GM04503 (cell line): ENCODE data around the gene DCAF4.
"Not testable (repeated sequence)": the region's sequence is repeated elsewhere in the genome, so short reads cannot be mapped to it uniquely, and the experiment has no call there.

Experiments
- DNase-seq: peaks from one replicate; pipeline ENCODE4 v3.0.0-alpha.2; 2012; ENCODE audit warnings: low read depth

DCAF4 gene

GRCh38 chr14:72932893-72933292 lies 6.6 kb downstream of the DCAF4 start:
- DNase-seq, result no peak

- no peak for DNase-seq
Measured at GRCh38 chr14:72939630-72940029, 13.4 kb downstream of the DCAF4 start.

GRCh38 chr14:72941286-72941985 lies 15.2 kb downstream of the DCAF4 start:
- no peak for DNase-seq

- no peak for DNase-seq
Measured at GRCh38 chr14:72942934-72943333, 16.7 kb downstream of the DCAF4 start.

- DNase-seq, result no peak
Measured at GRCh38 chr14:72943876-72944430, 17.7 kb downstream of the DCAF4 start.

GRCh38 chr14:72945356-72946027 lies 19.2 kb downstream of the DCAF4 start:
- no peak for DNase-seq

GRCh38 chr14:72946491-72946890 lies 20.2 kb downstream of the DCAF4 start:
- DNase-seq, result no peak

- DNase-seq, result no peak
Measured at GRCh38 chr14:72947366-72948160, 21.3 kb downstream of the DCAF4 start.

- no peak for DNase-seq
Measured at GRCh38 chr14:72948481-72949138, 22.3 kb downstream of the DCAF4 start.

- DNase-seq, result no peak
Measured at GRCh38 chr14:72952171-72952570, 25.9 kb downstream of the DCAF4 start.

- DNase-seq, result not testable (repeated sequence)
Measured at GRCh38 chr14:72956741-72957140, 30.5 kb downstream of the DCAF4 start.

GRCh38 chr14:72957213-72957612 lies 30.9 kb downstream of the DCAF4 start:
- DNase-seq, result no peak

GRCh38 chr14:72958548-72958947 lies 32.3 kb downstream of the DCAF4 start:
- DNase-seq, result no peak

GRCh38 chr14:72961016-72961415 lies 34.8 kb downstream of the DCAF4 start:
- not testable (repeated sequence) for DNase-seq

- no peak for DNase-seq
Measured at GRCh38 chr14:72961579-72962335, 35.5 kb downstream of the DCAF4 start.

- DNase-seq, result not testable (repeated sequence)
Measured at GRCh38 chr14:72962336-72962754, 36.1 kb downstream of the DCAF4 start.

GRCh38 chr14:72962829-72963312 lies 36.6 kb downstream of the DCAF4 start:
- no peak for DNase-seq

GRCh38 chr14:72965249-72965648 lies 39.0 kb downstream of the DCAF4 start:
- DNase-seq, result no peak

GRCh38 chr14:72966038-72966437 lies 39.8 kb downstream of the DCAF4 start:
- DNase-seq, result no peak

GRCh38 chr14:72968316-72968715 lies 42.1 kb downstream of the DCAF4 start:
- DNase-seq, result no peak

- no peak for DNase-seq
Measured at GRCh38 chr14:72970058-72970630, 43.9 kb downstream of the DCAF4 start.
